Measurements from ENCODE around the gene KCND2.
"Not testable (repeated sequence)": the region's sequence is repeated elsewhere in the genome, so short reads cannot be mapped to it uniquely, and the experiment has no call there.

The KCND2 gene

GRCh38 chr7:120578657-120579056 lies 305.7 kb downstream of the KCND2 start:
- in situ Hi-C loops (cut with HindIII; ENCODE audit: low sequenced_read_pairs), result not testable (repeated sequence)

- in situ Hi-C loops (cut with HindIII; ENCODE audit: low sequenced_read_pairs), result no loop called here
Observed at GRCh38 chr7:120582916-120583315, 309.9 kb downstream of the KCND2 start.

- in situ Hi-C loops (cut with HindIII; ENCODE audit: low sequenced_read_pairs), result no loop called here
Observed at GRCh38 chr7:120583899-120584586, 311.1 kb downstream of the KCND2 start.

DNA sequence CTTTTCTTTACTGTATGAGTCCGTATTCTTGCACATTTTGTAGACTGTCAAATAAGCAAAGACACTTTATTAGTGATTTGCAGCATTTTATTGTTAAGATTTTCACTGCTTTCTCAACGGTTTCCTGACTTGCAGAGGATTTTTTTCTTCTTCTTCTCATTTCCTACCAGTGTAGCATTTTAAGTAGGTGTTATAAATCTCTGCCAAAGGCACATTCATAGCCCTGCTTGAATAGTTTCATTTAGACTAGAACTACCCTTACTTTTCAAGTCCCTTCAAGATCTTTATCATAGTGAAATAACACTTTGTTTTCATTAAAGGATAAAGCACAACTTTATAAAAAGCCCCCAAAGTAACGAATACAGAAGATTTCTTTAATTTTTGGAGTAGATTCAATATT lies 313.6 kb downstream of the KCND2 start:
- in situ Hi-C loops (cut with HindIII; ENCODE audit: low sequenced_read_pairs), result no loop called here

- in situ Hi-C loops (cut with HindIII; ENCODE audit: low sequenced_read_pairs), result no loop called here
Observed at GRCh38 chr7:120587243-120587642, 314.3 kb downstream of the KCND2 start.

- in situ Hi-C loops (cut with HindIII; ENCODE audit: low sequenced_read_pairs), result no loop called here
Observed at GRCh38 chr7:120588416-120588815, 315.4 kb downstream of the KCND2 start.

DNA sequence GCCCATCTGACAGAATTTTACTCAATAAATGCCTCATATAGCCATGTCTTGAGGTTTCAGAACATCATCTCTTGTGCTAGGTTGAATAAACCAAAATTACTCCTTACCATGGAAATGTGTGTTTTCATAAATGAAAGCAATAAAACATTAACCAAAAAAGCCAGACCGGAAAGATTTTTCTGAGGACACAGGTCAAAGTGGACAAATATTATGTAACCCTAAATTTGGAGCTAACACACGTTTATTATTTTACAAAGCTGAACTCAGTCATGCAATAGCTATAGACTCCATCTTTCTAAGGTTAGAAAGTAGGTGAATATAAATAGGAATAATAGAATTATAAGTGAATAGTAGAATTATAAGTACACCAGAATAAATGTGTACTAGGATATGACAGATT lies 315.9 kb downstream of the KCND2 start:
- in situ Hi-C loops (cut with HindIII; ENCODE audit: low sequenced_read_pairs), result no loop called here

DNA sequence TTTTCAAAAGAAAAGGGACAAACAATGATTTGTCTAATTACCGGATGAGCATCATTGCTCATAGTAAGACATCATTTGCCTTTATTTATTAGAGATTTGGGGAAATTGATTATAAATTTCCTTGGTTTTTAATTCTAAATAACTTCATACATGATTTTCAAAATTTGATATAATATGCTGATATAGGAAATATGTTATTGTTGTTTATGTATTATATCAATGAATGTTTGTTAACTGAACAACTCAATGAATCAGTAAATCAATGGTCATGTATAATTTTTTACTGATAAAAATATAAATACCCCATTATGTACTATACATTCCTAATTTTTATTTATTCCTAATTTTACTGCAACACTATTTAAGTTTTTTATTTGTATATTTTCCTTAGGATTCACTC lies 327.6 kb downstream of the KCND2 start:
- in situ Hi-C loops (cut with HindIII; ENCODE audit: low sequenced_read_pairs), result no loop called here

DNA sequence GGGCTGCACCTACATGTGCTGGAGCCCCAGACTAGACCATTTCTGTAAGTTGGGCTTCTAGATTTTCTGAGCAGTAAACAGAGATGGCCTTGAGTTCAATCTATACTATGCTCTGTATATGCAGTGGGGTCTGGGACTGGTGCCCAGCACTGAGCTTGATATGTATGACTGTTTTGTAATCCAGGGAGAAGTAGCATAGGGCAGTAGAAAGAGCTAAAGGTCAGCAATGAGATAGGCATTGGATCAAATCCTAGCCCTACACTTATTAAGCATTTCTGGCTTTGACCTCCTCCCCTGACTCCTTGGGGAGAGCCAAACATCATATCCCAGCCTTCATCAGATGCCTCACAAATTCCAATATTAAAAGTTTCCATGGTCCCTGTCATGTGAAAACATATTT lies 330.4 kb downstream of the KCND2 start:
- in situ Hi-C loops (cut with HindIII; ENCODE audit: low sequenced_read_pairs), result no loop called here

DNA sequence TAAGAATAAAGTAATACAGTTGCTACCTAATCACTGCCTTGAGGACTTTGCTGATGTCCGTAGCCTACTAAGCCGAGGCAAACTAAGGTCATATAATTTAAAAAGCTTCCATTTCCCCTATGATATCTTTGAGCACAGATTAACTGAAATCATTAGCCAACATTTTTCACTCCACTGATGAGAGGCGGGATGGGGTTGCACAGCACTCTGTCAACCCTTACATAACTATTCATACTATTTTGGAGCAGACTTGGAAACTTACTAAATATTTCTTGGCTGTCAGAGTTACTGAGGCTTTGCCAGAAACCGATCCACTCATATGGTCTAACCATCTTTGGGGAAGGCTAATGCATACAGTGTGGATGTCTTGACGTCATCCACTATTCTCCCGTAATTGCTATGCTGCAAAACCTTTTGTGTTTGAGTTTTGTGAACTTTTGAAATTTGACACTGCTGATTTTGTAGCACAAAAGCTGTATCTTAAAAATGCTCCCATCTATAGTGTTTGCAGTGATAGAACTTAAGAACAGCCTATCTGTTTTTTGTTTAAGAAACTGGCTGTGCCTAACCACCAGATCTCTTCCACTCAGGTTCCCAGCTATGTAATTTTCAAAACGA lies 336.3 kb downstream of the KCND2 start:
- in situ Hi-C loops (cut with HindIII; ENCODE audit: low sequenced_read_pairs), result no loop called here

DNA sequence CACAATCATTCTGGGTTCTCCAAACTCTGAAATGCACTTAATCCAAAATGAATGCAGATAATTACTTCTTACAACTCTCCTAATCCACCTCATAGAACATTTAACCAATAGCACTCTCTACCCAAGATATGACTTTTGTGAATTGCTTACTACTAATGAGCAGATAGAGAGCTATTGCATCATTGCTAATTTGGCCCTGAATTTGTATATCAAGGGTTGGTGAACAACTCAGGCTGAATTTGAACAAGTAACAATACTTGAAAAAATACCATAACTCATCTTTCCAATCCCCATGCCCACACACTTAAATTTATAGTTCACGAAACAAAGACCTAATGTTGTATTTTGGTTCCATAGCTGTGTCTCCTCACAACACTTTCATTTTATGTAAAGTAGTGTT lies 339.0 kb downstream of the KCND2 start:
- in situ Hi-C loops (cut with HindIII; ENCODE audit: low sequenced_read_pairs), result no loop called here

- in situ Hi-C loops (cut with HindIII; ENCODE audit: low sequenced_read_pairs), result no loop called here
Observed at GRCh38 chr7:120615703-120616102, 342.7 kb downstream of the KCND2 start.

DNA sequence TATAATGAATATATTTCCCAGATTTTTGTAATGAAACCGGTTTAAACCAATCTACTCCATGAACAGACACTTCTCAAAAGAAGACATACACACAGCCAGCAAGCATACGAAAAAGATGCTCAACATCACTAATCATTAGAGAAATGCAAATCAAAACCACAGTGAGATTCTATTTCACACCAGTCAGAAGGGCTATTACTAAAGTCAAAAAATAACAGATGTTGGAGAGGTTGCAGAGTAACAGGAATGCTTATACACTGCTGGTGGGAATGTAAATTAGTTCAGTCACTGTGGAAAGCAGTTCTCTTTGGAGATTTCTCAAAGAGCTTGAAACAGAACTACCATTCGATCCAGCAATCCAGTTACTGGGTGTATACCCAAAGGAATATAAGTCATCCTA lies 344.3 kb downstream of the KCND2 start:
- in situ Hi-C loops (cut with HindIII; ENCODE audit: low sequenced_read_pairs), result no loop called here

DNA sequence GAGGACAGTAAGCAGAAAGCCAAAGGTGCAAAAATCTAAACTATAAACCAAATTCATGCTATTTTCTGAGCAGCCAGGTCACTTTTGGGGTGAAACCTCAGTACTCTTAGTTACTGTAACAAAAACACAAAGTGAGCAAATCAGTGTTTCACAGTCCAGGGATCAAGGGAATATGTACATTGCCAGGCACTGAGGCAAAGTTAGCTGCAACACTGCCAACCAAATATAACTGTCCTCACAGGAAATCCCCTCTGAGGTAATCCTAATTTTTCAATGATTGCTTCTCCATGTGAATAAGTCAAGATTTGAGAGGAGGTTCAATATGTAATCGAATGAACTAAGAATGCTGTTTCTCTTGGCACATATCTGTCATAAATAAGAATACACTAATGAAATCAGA lies 355.3 kb downstream of the KCND2 start:
- in situ Hi-C loops (cut with HindIII; ENCODE audit: low sequenced_read_pairs), result no loop called here

- in situ Hi-C loops (cut with HindIII; ENCODE audit: low sequenced_read_pairs), result no loop called here
Observed at GRCh38 chr7:120639884-120640283, 366.9 kb downstream of the KCND2 start.

- in situ Hi-C loops (cut with HindIII; ENCODE audit: low sequenced_read_pairs), result no loop called here
Observed at GRCh38 chr7:120645966-120646365, 373.0 kb downstream of the KCND2 start.

DNA sequence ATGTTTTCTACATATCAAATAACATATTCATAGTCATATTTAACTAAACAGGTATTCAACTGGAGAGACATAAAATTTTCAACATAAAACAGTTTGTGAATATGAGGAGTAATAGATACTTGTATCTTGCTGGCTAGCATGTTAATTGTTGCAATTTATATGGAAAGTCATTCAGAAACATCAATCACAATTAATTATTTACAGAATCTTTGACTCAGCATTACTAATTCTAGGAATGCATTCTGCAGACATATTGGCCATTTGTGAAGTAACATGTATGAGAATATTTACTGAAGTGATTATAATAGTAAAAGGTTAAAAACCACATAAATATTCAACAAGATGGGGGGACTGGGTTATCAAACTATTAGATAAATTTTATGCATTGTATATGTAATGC lies 381.3 kb downstream of the KCND2 start:
- in situ Hi-C loops (cut with HindIII; ENCODE audit: low sequenced_read_pairs), result no loop called here

- in situ Hi-C loops (cut with HindIII; ENCODE audit: low sequenced_read_pairs), result no loop called here
Observed at GRCh38 chr7:120658516-120658915, 385.5 kb downstream of the KCND2 start.

DNA sequence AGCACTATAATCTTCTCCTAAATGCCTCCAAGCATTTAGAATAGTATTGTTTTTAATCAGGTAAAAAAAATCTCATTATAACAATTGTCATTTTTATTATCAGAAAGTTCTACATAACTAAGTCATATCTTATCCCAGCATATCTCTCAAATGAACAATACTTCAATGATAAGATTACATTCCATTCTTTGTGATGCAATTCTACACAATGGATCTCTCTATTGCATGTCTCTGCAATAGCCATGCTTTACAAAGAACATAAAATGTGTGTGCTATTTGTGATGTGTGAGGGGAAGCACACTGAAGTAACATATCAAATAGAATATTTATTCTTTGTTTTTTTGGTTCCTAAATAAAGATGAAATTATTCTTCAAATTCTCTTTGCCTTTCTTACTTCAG lies 389.3 kb downstream of the KCND2 start:
- in situ Hi-C loops (cut with HindIII; ENCODE audit: low sequenced_read_pairs), result no loop called here

- in situ Hi-C loops (cut with HindIII; ENCODE audit: low sequenced_read_pairs), result no loop called here
Observed at GRCh38 chr7:120665068-120665467, 392.1 kb downstream of the KCND2 start.

GRCh38 chr7:120675076-120675475 lies 402.1 kb downstream of the KCND2 start:
- in situ Hi-C loops (cut with HindIII; ENCODE audit: low sequenced_read_pairs), result no loop called here

GRCh38 chr7:120677535-120677934 lies 404.6 kb downstream of the KCND2 start:
- in situ Hi-C loops (cut with HindIII; ENCODE audit: low sequenced_read_pairs), result no loop called here

GRCh38 chr7:120680985-120681384 lies 408.0 kb downstream of the KCND2 start:
- in situ Hi-C loops (cut with HindIII; ENCODE audit: low sequenced_read_pairs), result no loop called here
